ENCODE results near the gene ANP32E.
"Not testable (repeated sequence)": the region's sequence is repeated elsewhere in the genome, so short reads cannot be mapped to it uniquely, and the experiment has no call there.

Gene ANP32E

DNA sequence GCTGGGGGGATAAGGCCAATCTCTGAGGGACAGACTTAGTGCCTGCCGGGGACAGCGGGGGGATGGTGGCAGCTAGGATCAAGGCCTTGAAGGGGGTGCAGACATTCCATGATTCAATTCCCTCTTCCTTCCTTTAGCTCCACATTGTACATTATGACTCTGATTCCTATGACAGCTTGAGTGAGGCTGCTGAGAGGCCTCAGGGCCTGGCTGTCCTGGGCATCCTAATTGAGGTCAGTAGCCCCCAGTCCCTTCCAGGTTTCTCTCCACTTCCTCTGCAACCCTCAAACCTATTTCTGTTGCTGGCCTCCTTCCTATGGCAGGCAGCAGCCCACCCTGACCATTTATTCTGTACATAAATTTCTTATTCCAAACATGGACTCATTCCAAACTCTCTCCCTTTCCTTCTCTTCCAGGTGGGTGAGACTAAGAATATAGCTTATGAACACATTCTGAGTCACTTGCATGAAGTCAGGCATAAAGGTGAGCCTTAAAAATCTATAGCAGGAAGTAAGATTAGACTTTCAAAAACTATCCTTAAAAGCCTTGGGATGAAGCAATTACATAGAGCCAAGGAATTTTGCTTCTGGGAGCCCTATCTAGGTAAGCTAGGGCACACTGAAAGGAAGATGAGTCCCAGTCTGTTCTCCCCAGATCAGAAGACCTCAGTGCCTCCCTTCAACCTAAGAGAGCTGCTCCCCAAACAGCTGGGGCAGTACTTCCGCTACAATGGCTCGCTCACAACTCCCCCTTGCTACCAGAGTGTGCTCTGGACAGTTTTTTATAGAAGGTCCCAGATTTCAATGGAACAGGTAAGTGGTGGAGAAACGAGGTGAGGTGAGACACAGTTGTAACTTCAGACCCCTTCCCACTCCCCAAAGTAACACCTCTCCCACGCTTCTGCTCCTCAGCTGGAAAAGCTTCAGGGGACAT is 26.7 kb upstream of the ANP32E start:
- Mint-ChIP-seq H3K27ac (no peak overlapping the region), H3K9me3 (no peaks in the 10 kb centered on the region), H3K4me3 (no peak overlapping the region), H3K36me3 (peaks cover 12% of the 10 kb centered on the region), H3K4me1 (peaks cover 12% of the 10 kb centered on the region), H3K27me3 (peaks cover 7% of the 10 kb centered on the region)
- DNase-seq (ENCODE audit: low spot score in 2 of 2) (no peak), ATAC-seq (ENCODE audit: low read depth) (peak; percentile 45)

DNA sequence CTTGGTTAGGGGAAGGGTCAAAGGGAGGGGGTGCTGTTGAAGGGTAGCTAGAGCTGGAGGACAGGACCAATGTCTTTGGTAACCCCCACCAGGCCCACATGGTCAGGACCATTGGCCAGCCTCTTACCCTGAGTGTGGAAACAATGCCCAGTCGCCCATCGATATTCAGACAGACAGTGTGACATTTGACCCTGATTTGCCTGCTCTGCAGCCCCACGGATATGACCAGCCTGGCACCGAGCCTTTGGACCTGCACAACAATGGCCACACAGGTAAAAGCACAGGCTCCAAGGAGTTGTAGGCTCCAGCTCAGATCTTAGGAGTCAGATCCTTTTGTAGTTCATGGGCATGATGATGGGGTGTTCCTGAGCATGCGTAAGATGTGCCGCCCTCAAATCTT is 25.5 kb upstream of the ANP32E start:
- Mint-ChIP-seq H3K4me3 (no peak overlapping the region), H3K4me1 (peaks cover 11% of the 10 kb centered on the region), H3K9me3 (no peaks in the 10 kb centered on the region), H3K27ac (no peak overlapping the region), H3K27me3 (peaks cover 13% of the 10 kb centered on the region), H3K36me3 (peaks cover 6% of the 10 kb centered on the region)
- DNase-seq (ENCODE audit: low spot score in 2 of 2) (no peak), ATAC-seq (ENCODE audit: low read depth) (no peak)

DNA sequence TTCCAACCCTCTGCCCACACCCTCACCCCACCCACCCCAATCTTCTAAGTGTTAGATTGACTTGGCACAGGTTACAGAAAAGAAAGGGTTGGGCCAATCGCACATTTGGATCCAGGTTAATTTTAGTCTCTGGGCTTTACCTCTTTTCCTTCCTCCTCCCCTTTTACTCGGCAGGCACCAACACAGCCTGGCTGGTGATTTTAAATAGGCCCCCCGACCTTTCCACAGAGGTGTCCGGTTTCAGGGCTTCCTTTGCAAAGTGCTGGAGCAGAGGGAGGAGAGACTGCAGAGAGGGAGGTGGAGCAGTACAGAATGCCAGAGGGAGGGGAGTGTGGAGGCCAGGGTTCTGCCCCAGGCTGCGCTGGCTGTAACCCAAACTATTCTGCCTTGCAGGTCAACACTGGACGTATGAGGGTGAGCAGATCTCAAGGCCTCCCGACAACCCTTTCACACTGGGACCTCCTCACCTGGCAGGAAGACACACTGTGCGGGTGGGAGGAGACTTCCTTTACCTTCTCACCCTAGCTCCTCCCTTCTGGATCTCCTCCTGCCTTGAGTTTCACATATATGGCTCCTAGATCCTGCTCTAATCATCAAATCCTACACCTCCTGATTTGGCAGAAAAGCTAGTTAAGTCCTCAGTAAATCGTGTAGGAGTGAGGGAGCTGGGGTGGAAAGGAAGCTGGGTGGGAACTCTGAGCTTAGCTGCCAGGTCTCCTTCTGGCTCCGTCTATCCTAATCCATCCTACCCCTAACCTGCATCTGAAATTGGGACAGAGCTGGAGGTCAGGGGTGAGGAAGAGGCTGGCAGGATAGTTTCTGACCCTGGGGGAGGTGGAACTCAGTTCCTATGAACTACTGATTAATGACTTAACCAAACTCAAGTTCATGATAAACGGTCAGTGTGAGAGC is 24.1 kb upstream of the ANP32E start:
- Mint-ChIP-seq H3K4me1 (peaks cover 21% of the 10 kb centered on the region), H3K4me3 (no peak overlapping the region), H3K36me3 (no peaks in the 10 kb centered on the region), H3K9me3 (no peaks in the 10 kb centered on the region), H3K27ac (no peak overlapping the region), H3K27me3 (peaks cover 18% of the 10 kb centered on the region)
- no peak for ATAC-seq (ENCODE audit: low read depth)
- DNase-seq (ENCODE audit: low spot score in 2 of 2) = no peak

- no peak overlapping the region for H3K4me3 Mint-ChIP-seq
- H3K27me3 Mint-ChIP-seq = peaks cover 18% of the 10 kb centered on the region
- no peaks in the 10 kb centered on the region for H3K9me3 Mint-ChIP-seq
- H3K36me3 Mint-ChIP-seq = no peaks in the 10 kb centered on the region
- peaks cover 21% of the 10 kb centered on the region for H3K4me1 Mint-ChIP-seq
- ATAC-seq (ENCODE audit: low read depth) = no peak
- DNase-seq (ENCODE audit: low spot score in 2 of 2) = no peak
- no peak overlapping the region for H3K27ac Mint-ChIP-seq
Observed at GRCh38 chr1:150259217-150259616, 23.3 kb upstream of the ANP32E start.

- Mint-ChIP-seq H3K27me3 (peaks cover 20% of the 10 kb centered on the region), H3K9me3 (no peaks in the 10 kb centered on the region), H3K27ac (no peak within 1 kb of the TSS), H3K4me1 (peaks cover 21% of the 10 kb centered on the region), H3K36me3 (no peaks in the 10 kb centered on the region), H3K4me3 (no peak within 1 kb of the TSS)
- DNase-seq (ENCODE audit: low spot score in 2 of 2) (no peak), ATAC-seq (ENCODE audit: low read depth) (no peak)
Observed at GRCh38 chr1:150257624-150258585, 22.0 kb upstream of the ANP32E start, which contains the start of gene CA14. TSS of gene CA14 (plus strand) at chr1:150257774. CDS start at chr1:150258129, 355 bp downstream.

GRCh38 chr1:150256554-150257341 is 20.8 kb upstream of the ANP32E start:
- Mint-ChIP-seq H3K4me1 (peaks cover 18% of the 10 kb centered on the region), H3K27ac (no peak overlapping the region), H3K27me3 (peaks cover 20% of the 10 kb centered on the region), H3K4me3 (no peak overlapping the region), H3K9me3 (no peaks in the 10 kb centered on the region), H3K36me3 (no peaks in the 10 kb centered on the region)
- ATAC-seq (ENCODE audit: low read depth) (no peak), DNase-seq (ENCODE audit: low spot score in 2 of 2) (no peak)

GRCh38 chr1:150256198-150256553 is 20.3 kb upstream of the ANP32E start:
- DNase-seq (ENCODE audit: low spot score in 2 of 2) (no peak), ATAC-seq (ENCODE audit: low read depth) (no peak)
- Mint-ChIP-seq H3K36me3 (no peaks in the 10 kb centered on the region), H3K27me3 (peaks cover 20% of the 10 kb centered on the region), H3K27ac (no peak overlapping the region), H3K4me3 (peak overlapping the region; percentile 2), H3K9me3 (no peaks in the 10 kb centered on the region), H3K4me1 (peaks cover 18% of the 10 kb centered on the region)

- H3K9me3 Mint-ChIP-seq = no peaks in the 10 kb centered on the region
Observed at GRCh38 chr1:150249936-150250335, 14.0 kb upstream of the ANP32E start.

GRCh38 chr1:150243003-150243402 is 7.1 kb upstream of the ANP32E start:
- H3K9me3 Mint-ChIP-seq = no peaks in the 10 kb centered on the region
- H3K36me3 Mint-ChIP-seq = no peaks in the 10 kb centered on the region
- H3K27me3 Mint-ChIP-seq = no peaks in the 10 kb centered on the region
- H3K4me1 Mint-ChIP-seq = peaks cover 2% of the 10 kb centered on the region
- no peak overlapping the region for H3K4me3 Mint-ChIP-seq
- H3K27ac Mint-ChIP-seq = no peak overlapping the region
- ATAC-seq (ENCODE audit: low read depth) = no peak
- no peak for DNase-seq (ENCODE audit: low spot score in 2 of 2)

More at GRCh38 chr1:150249936-150250335, 14.0 kb upstream of the ANP32E start:
- ATAC-seq (ENCODE audit: low read depth) (no peak), DNase-seq (ENCODE audit: low spot score in 2 of 2) (no peak)
- Mint-ChIP-seq H3K27ac (no peak overlapping the region), H3K36me3 (no peaks in the 10 kb centered on the region), H3K27me3 (peaks cover 2% of the 10 kb centered on the region), H3K4me1 (no peaks in the 10 kb centered on the region), H3K4me3 (no peak overlapping the region)

GRCh38 chr1:150237746-150238145 is 1.8 kb upstream of the ANP32E start:
- no peaks in the 10 kb centered on the region for H3K27me3 Mint-ChIP-seq
- ATAC-seq (ENCODE audit: low read depth) (no peak), DNase-seq (ENCODE audit: low spot score in 2 of 2) (no peak)
- no peak overlapping the region for H3K4me3 Mint-ChIP-seq
- no peaks in the 10 kb centered on the region for H3K36me3 Mint-ChIP-seq
- H3K4me1 Mint-ChIP-seq = peaks cover 16% of the 10 kb centered on the region
- no peak overlapping the region for H3K27ac Mint-ChIP-seq
- H3K9me3 Mint-ChIP-seq = no peaks in the 10 kb centered on the region

GRCh38 chr1:150237176-150237575 is 1.3 kb upstream of the ANP32E start:
- H3K9me3 Mint-ChIP-seq; H3K27me3 Mint-ChIP-seq; H3K27ac Mint-ChIP-seq; DNase-seq (ENCODE audit: low spot score in 2 of 2); H3K36me3 Mint-ChIP-seq; ATAC-seq (ENCODE audit: low read depth): not testable (repeated sequence)
- Mint-ChIP-seq H3K4me3 (peak overlapping the region; percentile 35), H3K4me1 (peaks cover 14% of the 10 kb centered on the region)

DNA sequence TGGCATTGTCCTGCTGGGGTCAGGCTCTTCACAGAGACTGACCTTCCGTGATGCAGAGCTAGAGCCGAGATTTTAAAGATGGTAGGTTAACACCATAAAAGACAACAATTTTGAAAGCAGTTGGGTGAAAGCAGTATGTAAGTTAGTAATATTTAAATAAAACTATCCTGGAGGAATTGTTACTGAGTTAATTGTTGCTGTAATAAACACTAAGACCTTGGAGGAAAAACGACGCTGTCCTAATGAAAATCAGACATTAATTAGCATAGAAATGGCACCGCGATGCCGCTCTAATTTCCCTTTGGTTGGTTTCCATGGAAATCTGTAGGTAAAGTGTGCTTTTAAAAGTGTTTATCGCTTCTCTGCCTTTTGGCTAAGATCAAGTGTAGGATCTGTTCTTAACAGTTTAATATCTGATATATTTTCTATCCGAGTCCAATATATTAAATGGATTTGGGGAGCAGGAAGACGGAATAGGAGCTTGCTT is 745 bp upstream of the ANP32E start:
- no peaks in the 10 kb centered on the region for H3K9me3 Mint-ChIP-seq
- H3K4me3 Mint-ChIP-seq = no peak overlapping the region
- ATAC-seq (ENCODE audit: low read depth) (no peak), DNase-seq (ENCODE audit: low spot score in 2 of 2) (no peak)
- no peak overlapping the region for H3K27ac Mint-ChIP-seq
- H3K36me3 Mint-ChIP-seq = no peaks in the 10 kb centered on the region
- no peaks in the 10 kb centered on the region for H3K27me3 Mint-ChIP-seq
- peaks cover 14% of the 10 kb centered on the region for H3K4me1 Mint-ChIP-seq

Data from memory B cell (primary cell).